Measurements from ENCODE around the gene PROZ.
A peak's percentile ranks its signal among the peaks of the same experiment; 100 is the strongest.

Gene PROZ

GRCh38 chr13:113149711-113150549 lies 8.5 kb upstream of the PROZ start:
- no peaks in the 10 kb centered on the region for H3K9me3 ChIP-seq (ENCODE audit: control insufficient read depth, low read length)
- no peak overlapping the region for H3K9ac ChIP-seq (ENCODE audit: low read length)
- no peak overlapping the region for H3K4me3 ChIP-seq (ENCODE audit: low read length)
- H3K4me1 ChIP-seq (ENCODE audit: control insufficient read depth, insufficient read depth, low read length) = peaks cover 14% of the 10 kb centered on the region
- H3K27me3 ChIP-seq (ENCODE audit: control insufficient read depth, insufficient read depth, low read length) = peaks cover 21% of the 10 kb centered on the region
- H3K36me3 ChIP-seq (ENCODE audit: control insufficient read depth, insufficient read depth, low read length) = no peaks in the 10 kb centered on the region

- Histone ChIP-seq H3K9ac (ENCODE audit: low read length) (no peak overlapping the region), H3K4me1 (ENCODE audit: control insufficient read depth, insufficient read depth, low read length) (peaks cover 14% of the 10 kb centered on the region), H3K9me3 (ENCODE audit: control insufficient read depth, low read length) (no peaks in the 10 kb centered on the region), H3K4me3 (ENCODE audit: low read length) (no peak overlapping the region), H3K27me3 (ENCODE audit: control insufficient read depth, insufficient read depth, low read length) (peaks cover 21% of the 10 kb centered on the region), H3K36me3 (ENCODE audit: control insufficient read depth, insufficient read depth, low read length) (no peaks in the 10 kb centered on the region)
These were observed 7.7 kb upstream of the PROZ start for GRCh38 chr13:113150550-113151365.

- Histone ChIP-seq H3K27me3 (ENCODE audit: control insufficient read depth, insufficient read depth, low read length) (peaks cover 21% of the 10 kb centered on the region), H3K4me3 (ENCODE audit: low read length) (no peak overlapping the region), H3K9ac (ENCODE audit: low read length) (no peak overlapping the region), H3K36me3 (ENCODE audit: control insufficient read depth, insufficient read depth, low read length) (no peaks in the 10 kb centered on the region), H3K9me3 (ENCODE audit: control insufficient read depth, low read length) (no peaks in the 10 kb centered on the region), H3K4me1 (ENCODE audit: control insufficient read depth, insufficient read depth, low read length) (peaks cover 14% of the 10 kb centered on the region)
These were observed 6.4 kb upstream of the PROZ start for GRCh38 chr13:113151745-113152690.

- Histone ChIP-seq H3K4me1 (ENCODE audit: control insufficient read depth, insufficient read depth, low read length) (peaks cover 14% of the 10 kb centered on the region), H3K9me3 (ENCODE audit: control insufficient read depth, low read length) (no peaks in the 10 kb centered on the region), H3K36me3 (ENCODE audit: control insufficient read depth, insufficient read depth, low read length) (no peaks in the 10 kb centered on the region), H3K4me3 (ENCODE audit: low read length) (no peak overlapping the region), H3K9ac (ENCODE audit: low read length) (peak overlapping the region; percentile 70), H3K27me3 (ENCODE audit: control insufficient read depth, insufficient read depth, low read length) (peaks cover 21% of the 10 kb centered on the region)
These were observed 5.8 kb upstream of the PROZ start for GRCh38 chr13:113152691-113152983.

- no peaks in the 10 kb centered on the region for H3K9me3 ChIP-seq (ENCODE audit: control insufficient read depth, low read length)
- peaks cover 18% of the 10 kb centered on the region for H3K4me1 ChIP-seq (ENCODE audit: control insufficient read depth, insufficient read depth, low read length)
- H3K27me3 ChIP-seq (ENCODE audit: control insufficient read depth, insufficient read depth, low read length) = peaks cover 21% of the 10 kb centered on the region
- no peaks in the 10 kb centered on the region for H3K36me3 ChIP-seq (ENCODE audit: control insufficient read depth, insufficient read depth, low read length)
- peak overlapping the region; percentile 55 for H3K4me3 ChIP-seq (ENCODE audit: low read length)
- peak overlapping the region; percentile 70 for H3K9ac ChIP-seq (ENCODE audit: low read length)
These were observed 5.3 kb upstream of the PROZ start for GRCh38 chr13:113152984-113153809.

- no peaks in the 10 kb centered on the region for H3K9me3 ChIP-seq (ENCODE audit: control insufficient read depth, low read length)
These were observed 4.4 kb upstream of the PROZ start for GRCh38 chr13:113153810-113154748.

GRCh38 chr13:113155201-113155600 lies 3.2 kb upstream of the PROZ start:
- Histone ChIP-seq H3K27me3 (ENCODE audit: control insufficient read depth, insufficient read depth, low read length) (peaks cover 24% of the 10 kb centered on the region), H3K36me3 (ENCODE audit: control insufficient read depth, insufficient read depth, low read length) (no peaks in the 10 kb centered on the region), H3K9me3 (ENCODE audit: control insufficient read depth, low read length) (no peaks in the 10 kb centered on the region), H3K4me3 (ENCODE audit: low read length) (no peak overlapping the region), H3K4me1 (ENCODE audit: control insufficient read depth, insufficient read depth, low read length) (peaks cover 20% of the 10 kb centered on the region), H3K9ac (ENCODE audit: low read length) (no peak overlapping the region)

More at GRCh38 chr13:113153810-113154748, 4.4 kb upstream of the PROZ start:
- Histone ChIP-seq H3K9ac (ENCODE audit: low read length) (peak overlapping the region; percentile 70), H3K27me3 (ENCODE audit: control insufficient read depth, insufficient read depth, low read length) (peaks cover 21% of the 10 kb centered on the region), H3K4me1 (ENCODE audit: control insufficient read depth, insufficient read depth, low read length) (peaks cover 20% of the 10 kb centered on the region), H3K36me3 (ENCODE audit: control insufficient read depth, insufficient read depth, low read length) (no peaks in the 10 kb centered on the region), H3K4me3 (ENCODE audit: low read length) (peak overlapping the region; percentile 55)

- peaks cover 25% of the 10 kb centered on the region for H3K27me3 ChIP-seq (ENCODE audit: control insufficient read depth, insufficient read depth, low read length)
- peaks cover 20% of the 10 kb centered on the region for H3K4me1 ChIP-seq (ENCODE audit: control insufficient read depth, insufficient read depth, low read length)
- H3K4me3 ChIP-seq (ENCODE audit: low read length) = no peak overlapping the region
- H3K9me3 ChIP-seq (ENCODE audit: control insufficient read depth, low read length) = no peaks in the 10 kb centered on the region
- H3K36me3 ChIP-seq (ENCODE audit: control insufficient read depth, insufficient read depth, low read length) = no peaks in the 10 kb centered on the region
- H3K9ac ChIP-seq (ENCODE audit: low read length) = no peak overlapping the region
These were observed 2.3 kb upstream of the PROZ start for GRCh38 chr13:113155982-113156655.

- Histone ChIP-seq H3K36me3 (ENCODE audit: control insufficient read depth, insufficient read depth, low read length) (no peaks in the 10 kb centered on the region), H3K9ac (ENCODE audit: low read length) (no peak overlapping the region), H3K4me3 (ENCODE audit: low read length) (no peak overlapping the region), H3K9me3 (ENCODE audit: control insufficient read depth, low read length) (no peaks in the 10 kb centered on the region), H3K27me3 (ENCODE audit: control insufficient read depth, insufficient read depth, low read length) (peaks cover 23% of the 10 kb centered on the region), H3K4me1 (ENCODE audit: control insufficient read depth, insufficient read depth, low read length) (peaks cover 19% of the 10 kb centered on the region)
These were observed 1.1 kb upstream of the PROZ start for GRCh38 chr13:113157206-113157928.

All from mucosa of stomach (tissue), 1 donor.